B cell (primary cell): ENCODE results near the gene SHISA2. TPM values are rescaled to one million over a fixed set of nuclear protein-coding genes. Genes with fewer than 3 reads are reported as not detected.

Experiments
- ATAC-seq: fragments of 200-7000 bp; cut with Tn5 transposase; one replicate; pipeline ENCODE4 v1.10.0; 2021; ENCODE audit warnings: low read depth, mild to moderate bottlenecking, moderate number of reproducible peaks, moderate library complexity
- CTCF ChIA-PET: fragments of 350-600 bp; sonication (Branson Sonifier 250); formaldehyde crosslinking; loops from one replicate; lab custom pipeline; 2021; ENCODE audit warnings: antibody characterized with exemption, inconsistent platforms; lab: Charles Lee
- POLR2A ChIA-PET: fragments of 350-600 bp; sonication (Branson Sonifier 250); formaldehyde crosslinking; loops from one replicate; lab custom pipeline; 2021; ENCODE audit warnings: antibody characterized with exemption; lab: Charles Lee
- DNase-seq: peaks from one replicate; pipeline ENCODE4 v3.0.0; 2013
- H2AFZ ChIP-seq: 2 replicates; pipeline ENCODE4 v1.6.1; 2012; ENCODE audit warnings: mild to moderate bottlenecking, low read depth, low read length; ENCODE audit not compliant: insufficient read depth, poor library complexity, severe bottlenecking
- H3K27ac ChIP-seq, 2 donors: 1 replicate in 1 of 2; 2 replicates in 1 of 2; pipeline ENCODE4 v1.5.1; 2012 to 2013; ENCODE audit warnings: low read length in 2 of 2, mild to moderate bottlenecking in 2 of 2, moderate library complexity in 1 of 2
- H3K27me3 ChIP-seq, 4 experiments: fragments of 200-600 bp in 1 of 4; sonication (generic) in 1 of 4; replicated peaks in 1 of 4; 1 replicate in 2 of 4; 2 replicates in 2 of 4; pipeline versions ENCODE4 v1.6.1 to v1.7.0; 2013 to 2016; ENCODE audit warnings: low read length in 3 of 4, mild to moderate bottlenecking in 2 of 4, mixed read lengths in 1 of 4, moderate library complexity in 1 of 4; ENCODE audit not compliant: insufficient read depth in 4 of 4, control insufficient read depth in 3 of 4; ENCODE audit errors: control extremely low read depth in 1 of 4
- H3K36me3 ChIP-seq, 2 experiments: replicated peaks in 1 of 2; 1 replicate in 1 of 2; 2 replicates in 1 of 2; pipeline versions ENCODE4 v1.6.1 to v1.7.1; 2013; ENCODE audit warnings: low read length in 1 of 2; ENCODE audit not compliant: insufficient read depth in 2 of 2, control insufficient read depth in 1 of 2; ENCODE audit errors: control extremely low read depth in 1 of 2, extremely low read depth in 1 of 2
- H3K4me1 ChIP-seq, 2 donors: fragments of 200-600 bp in 1 of 2; sonication (generic) in 1 of 2; 1 replicate in 1 of 2; 2 replicates in 1 of 2; pipeline versions ENCODE4 v1.5.1 to v1.6.1; 2013 to 2017; ENCODE audit warnings: low read length in 2 of 2; ENCODE audit not compliant: control insufficient read depth in 2 of 2, insufficient read depth in 2 of 2
- H3K4me2 ChIP-seq: replicated peaks from 2 replicates; pipeline ENCODE3; 2012; ENCODE audit warnings: mild to moderate bottlenecking, low read depth, low read length; ENCODE audit not compliant: poor library complexity, severe bottlenecking
- H3K4me3 ChIP-seq, 5 experiments: fragments of 200-600 bp in 1 of 5; sonication (generic) in 1 of 5; 1 replicate in 3 of 5; 2 replicates in 2 of 5; pipeline versions ENCODE4 v1.5.1 to v1.7.0; 2011 to 2016; ENCODE audit warnings: low read length in 4 of 5, mild to moderate bottlenecking in 4 of 5, low read depth in 2 of 5, control low read depth in 1 of 5, moderate library complexity in 1 of 5; ENCODE audit not compliant: insufficient read depth in 1 of 5; ENCODE audit errors: control extremely low read depth in 1 of 5, extremely low read depth in 1 of 5
- H3K79me2 ChIP-seq: fragments of 200-600 bp; sonication (generic); one replicate; pipeline ENCODE4 v1.6.0; 2016; ENCODE audit warnings: low read length; ENCODE audit not compliant: control insufficient read depth, insufficient read depth
- H3K9ac ChIP-seq: fragments of 200-600 bp; sonication (generic); 2 replicates; pipeline ENCODE4 v1.6.1; 2017; ENCODE audit warnings: mild to moderate bottlenecking, low read length, moderate library complexity
- H3K9me3 ChIP-seq, 3 donors: one replicate each; pipeline versions ENCODE4 v1.6.1 to v1.7.1; 2013; ENCODE audit warnings: low read length in 2 of 3; ENCODE audit not compliant: control insufficient read depth in 2 of 3, insufficient read depth in 1 of 3; ENCODE audit errors: control extremely low read depth in 1 of 3
- H4K20me1 ChIP-seq: 2 replicates; pipeline ENCODE4 v1.6.0; 2012; ENCODE audit warnings: mild to moderate bottlenecking, low read length; ENCODE audit not compliant: insufficient read depth, control insufficient read depth, poor library complexity, severe bottlenecking
- H3K27ac Mint-ChIP-seq: one replicate; pipeline ENCODE4 v1.8.0; 2021; ENCODE audit warnings: mixed read lengths
- H3K27me3 Mint-ChIP-seq: one replicate; pipeline ENCODE4 v1.8.0; 2021; ENCODE audit warnings: mixed read lengths
- H3K4me1 Mint-ChIP-seq: one replicate; pipeline ENCODE4 v1.8.0; 2021; ENCODE audit warnings: mixed read lengths
- H3K4me3 Mint-ChIP-seq: one replicate; pipeline ENCODE4 v1.8.0; 2021; ENCODE audit warnings: mixed read lengths
- H3K9me3 Mint-ChIP-seq: one replicate; pipeline ENCODE4 v1.8.0; 2022; ENCODE audit warnings: mixed read lengths; ENCODE audit not compliant: insufficient read depth
- CTCF ChIP-seq: fragments of 200-600 bp; IDR thresholded peaks from one replicate; pipeline ENCODE4 v1.8.0; 2022; ENCODE audit warnings: antibody characterized with exemption, mild to moderate bottlenecking
- EZH2 ChIP-seq: IDR thresholded peaks from 2 replicates; pipeline ENCODE4 v1.6.1; 2012; ENCODE audit warnings: borderline replicate concordance, low read depth, mild to moderate bottlenecking, moderate library complexity, low read length; ENCODE audit not compliant: insufficient read depth, poor library complexity, severe bottlenecking
- WGBS: methylation state at CpG from one replicate; pipeline ENCODE4 v1.1.5; 2013; ENCODE audit warnings: missing lambda C conversion rate; ENCODE audit not compliant: insufficient coverage; 5-methylcytosine and 5-hydroxymethylcytosine counted together
- intact Hi-C: fragments of 100-400 bp; cut with micrococcal nuclease; formaldehyde crosslinking; loops from one replicate; pipeline ENCODE4 v1.10.0; 2022
- polyA plus RNA-seq: library from polyadenylated mRNA; depleted of rRNA; stranded (reverse); fragments of >200 nt; gene quantifications from 2 replicates; pipeline ENCODE4 v1.2.3, GENCODE V29; 2012
- total RNA-seq, 2 donors: library from RNA; stranded (reverse); fragments of 120-200 nt in 1 of 2; gene quantifications; 1 replicate in 1 of 2; 2 replicates in 1 of 2; pipeline versions ENCODE4 v1.2.3 to v1.2.4, GENCODE V29; 2013 to 2022

SHISA2 gene
- total and polyA plus RNA-seq, 2 donors (not counting 1 experiment from before 2014, with no cell fraction given), result 0.03 TPM; not detected in 1

GRCh38 chr13:26017932-26018665, 33.7 kb downstream of the SHISA2 start:
- 90% methylated on average over 3 of the region's 6 CpGs for WGBS
- intact Hi-C loops, result no loop called here

More at GRCh38 chr13:26017932-26018665, 33.7 kb downstream of the SHISA2 start:
- Mint-ChIP-seq H3K27me3 (peaks cover 27% of the 10 kb centered on the region), H3K4me3 (no peak overlapping the region), H3K4me1 (no peaks in the 10 kb centered on the region), H3K27ac (no peak overlapping the region), H3K9me3 (no peaks in the 10 kb centered on the region)
- ATAC-seq, result no peak
- H4K20me1 ChIP-seq, result no peaks in the 10 kb centered on the region
- no peak for DNase-seq
- TF ChIP-seq CTCF, result no peak
- no peak for TF ChIP-seq EZH2
- H3K79me2 ChIP-seq, result no peaks in the 10 kb centered on the region
- ChIA-PET CTCF (no interaction called here), POLR2A (no interaction called here)
- H3K4me3 ChIP-seq, result no peak overlapping the region
- H3K9ac ChIP-seq, result no peak overlapping the region
- H3K27me3 ChIP-seq, result peaks cover 0 to 4% (median 0%) of the 10 kb centered on the region in 4 experiments
- H3K4me2 ChIP-seq, result no peak overlapping the region
- no peak overlapping the region for H2AFZ ChIP-seq
- no peaks in the 10 kb centered on the region for H3K9me3 ChIP-seq
- H3K4me1 ChIP-seq, result no peaks in the 10 kb centered on the region
- no peaks in the 10 kb centered on the region for H3K36me3 ChIP-seq
- no peak overlapping the region for H3K27ac ChIP-seq
